ENCODE data around the gene POLG. TPM values are rescaled to one million over a fixed set of nuclear protein-coding genes. Genes with fewer than 3 reads are reported as not detected.

The POLG gene
- total and polyA plus RNA-seq, 2 donors (not counting 1 experiment from before 2014, with no cell fraction given), result 81.1 to 144 TPM

- Histone ChIP-seq H3K79me2 (ENCODE audit: control insufficient read depth, insufficient read depth, low read length) (no peaks in the 10 kb centered on the region), H3K4me3 (ENCODE audit: control extremely low read depth in 1 of 5, extremely low read depth in 1 of 5, insufficient read depth in 1 of 5, low read depth in 2 of 5, low read length in 4 of 5) (no peak overlapping the region), H3K27me3 (replicated peaks in 1 of 4; ENCODE audit: control extremely low read depth in 1 of 4, control insufficient read depth in 3 of 4, insufficient read depth in 4 of 4, low read length in 3 of 4) (peaks cover 0 to 95% (median 69%) of the 10 kb centered on the region in 4 experiments), H2AFZ (ENCODE audit: insufficient read depth, low read depth, low read length, poor library complexity, severe bottlenecking) (no peak overlapping the region), H3K4me2 (replicated peaks; ENCODE audit: low read depth, low read length, poor library complexity, severe bottlenecking) (no peak overlapping the region), H3K36me3 (replicated peaks in 1 of 2; ENCODE audit: control extremely low read depth in 1 of 2, control insufficient read depth in 1 of 2, extremely low read depth in 1 of 2, insufficient read depth in 2 of 2, low read length in 1 of 2) (no peaks in the 10 kb centered on the region), H3K9me3 (ENCODE audit: control extremely low read depth in 1 of 3, control insufficient read depth in 2 of 3, insufficient read depth in 1 of 3, low read length in 2 of 3) (peaks cover 0 to 41% (median 0%) of the 10 kb centered on the region in 3 donors), H3K9ac (ENCODE audit: low read length) (no peak overlapping the region), H4K20me1 (ENCODE audit: control insufficient read depth, insufficient read depth, low read length, poor library complexity, severe bottlenecking) (no peaks in the 10 kb centered on the region), H3K4me1 (ENCODE audit: control insufficient read depth in 2 of 2, insufficient read depth in 2 of 2, low read length in 2 of 2) (peaks cover 25 to 35% of the 10 kb centered on the region in 2 donors), H3K27ac (ENCODE audit: low read length in 2 of 2) (no peak overlapping the region)
- DNase-seq (no peak), ATAC-seq (ENCODE audit: low read depth) (no peak)
- H3K4me3 Mint-ChIP-seq, result no peak overlapping the region
- POLR2A ChIA-PET, result no interaction called here
- H3K27ac Mint-ChIP-seq, result no peak overlapping the region
- peaks cover 26% of the 10 kb centered on the region for H3K4me1 Mint-ChIP-seq
- no peaks in the 10 kb centered on the region for H3K9me3 Mint-ChIP-seq (ENCODE audit: insufficient read depth)
- TF ChIP-seq CTCF (IDR thresholded peaks at IDR 0.05), result no peak
- CTCF ChIA-PET, result interaction anchor here (1.0 kb wide), 1 partner anchor 14 kb away, joined by 3 read pairs; no protein-coding TSS in a partner anchor
- H3K27me3 Mint-ChIP-seq, result peaks cover 62% of the 10 kb centered on the region
- WGBS (ENCODE audit: insufficient coverage), result 8% methylated on average over 32 of the region's 33 CpGs
- intact Hi-C loops (cut with micrococcal nuclease), result no loop called here
Measured at GRCh38 chr15:89370120-89370977, 35.7 kb upstream of the POLG start.

- H3K9me3 Mint-ChIP-seq (ENCODE audit: insufficient read depth), result no peaks in the 10 kb centered on the region
- Histone ChIP-seq H3K36me3 (replicated peaks in 1 of 2; ENCODE audit: control extremely low read depth in 1 of 2, control insufficient read depth in 1 of 2, extremely low read depth in 1 of 2, insufficient read depth in 2 of 2, low read length in 1 of 2) (no peaks in the 10 kb centered on the region), H2AFZ (ENCODE audit: insufficient read depth, low read depth, low read length, poor library complexity, severe bottlenecking) (no peak overlapping the region), H3K4me2 (replicated peaks; ENCODE audit: low read depth, low read length, poor library complexity, severe bottlenecking) (no peak overlapping the region), H3K9me3 (ENCODE audit: control extremely low read depth in 1 of 3, control insufficient read depth in 2 of 3, insufficient read depth in 1 of 3, low read length in 2 of 3) (peaks cover 0 to 47% (median 0%) of the 10 kb centered on the region in 3 donors), H3K4me3 (ENCODE audit: control extremely low read depth in 1 of 5, extremely low read depth in 1 of 5, insufficient read depth in 1 of 5, low read depth in 2 of 5, low read length in 4 of 5) (no peak overlapping the region), H3K27ac (ENCODE audit: low read length in 2 of 2) (no peak overlapping the region), H3K79me2 (ENCODE audit: control insufficient read depth, insufficient read depth, low read length) (no peaks in the 10 kb centered on the region), H4K20me1 (ENCODE audit: control insufficient read depth, insufficient read depth, low read length, poor library complexity, severe bottlenecking) (no peaks in the 10 kb centered on the region), H3K27me3 (replicated peaks in 1 of 4; ENCODE audit: control extremely low read depth in 1 of 4, control insufficient read depth in 3 of 4, insufficient read depth in 4 of 4, low read length in 3 of 4) (peaks cover 0 to 95% (median 65%) of the 10 kb centered on the region in 4 experiments), H3K4me1 (ENCODE audit: control insufficient read depth in 2 of 2, insufficient read depth in 2 of 2, low read length in 2 of 2) (peaks cover 25 to 35% of the 10 kb centered on the region in 2 donors), H3K9ac (ENCODE audit: low read length) (no peak overlapping the region)
- ChIA-PET CTCF (interaction anchor here (0.7 to 1.8 kb wide), 3 partner anchors 8 to 13 kb away, joined by 3 to 7 read pairs (median 3); no protein-coding TSS in a partner anchor), POLR2A (no interaction called here)
- DNase-seq (no peak), ATAC-seq (ENCODE audit: low read depth) (no peak)
- TF ChIP-seq CTCF (IDR thresholded peaks at IDR 0.05) (no peak), EZH2 (IDR thresholded peaks at IDR 0.05; ENCODE audit: borderline replicate concordance, insufficient read depth, low read depth, low read length, poor library complexity, severe bottlenecking) (no peak)
- intact Hi-C loops (cut with micrococcal nuclease), result loop anchor here (2.0 kb wide), 1 partner anchor 37 kb away; no protein-coding TSS in a partner anchor
- H3K4me3 Mint-ChIP-seq, result no peak overlapping the region
- peaks cover 26% of the 10 kb centered on the region for H3K4me1 Mint-ChIP-seq
- 57% methylated on average over 1 of the region's 3 CpGs for WGBS (ENCODE audit: insufficient coverage)
- H3K27me3 Mint-ChIP-seq, result peaks cover 64% of the 10 kb centered on the region
- no peak overlapping the region for H3K27ac Mint-ChIP-seq
Measured at GRCh38 chr15:89369341-89369947, 34.8 kb upstream of the POLG start.

All from B cell (primary cell).